Astrocyte of the spinal cord (primary cell): ENCODE data around the gene HTR3C.

Source experiments
- DNase-seq: peaks from one replicate; pipeline ENCODE4 v3.0.0; 2011; ENCODE audit warnings: low read depth, low spot score
- H3K4me3 ChIP-seq: 2 replicates; pipeline ENCODE4 v1.5.1; 2011; ENCODE audit warnings: low read depth, mild to moderate bottlenecking, low read length, moderate library complexity
- in situ Hi-C: cut with HindIII; loops from 2 replicates; pipeline ENCODE4 v1.10.0; 2017; ENCODE audit warnings: low sequenced_read_pairs
- TF ChIP-seq, protein P1 (sequence below): IDR thresholded peaks from 2 replicates; pipeline ENCODE4 v1.5.1; 2012; ENCODE audit warnings: low read depth, mild to moderate bottlenecking, low read length, inconsistent platforms

Gene HTR3C

GRCh38 chr3:184099806-184100686, 47.2 kb downstream of the HTR3C start:
- H3K4me3 ChIP-seq: no peak overlapping the region
- TF ChIP-seq, protein P1, sequence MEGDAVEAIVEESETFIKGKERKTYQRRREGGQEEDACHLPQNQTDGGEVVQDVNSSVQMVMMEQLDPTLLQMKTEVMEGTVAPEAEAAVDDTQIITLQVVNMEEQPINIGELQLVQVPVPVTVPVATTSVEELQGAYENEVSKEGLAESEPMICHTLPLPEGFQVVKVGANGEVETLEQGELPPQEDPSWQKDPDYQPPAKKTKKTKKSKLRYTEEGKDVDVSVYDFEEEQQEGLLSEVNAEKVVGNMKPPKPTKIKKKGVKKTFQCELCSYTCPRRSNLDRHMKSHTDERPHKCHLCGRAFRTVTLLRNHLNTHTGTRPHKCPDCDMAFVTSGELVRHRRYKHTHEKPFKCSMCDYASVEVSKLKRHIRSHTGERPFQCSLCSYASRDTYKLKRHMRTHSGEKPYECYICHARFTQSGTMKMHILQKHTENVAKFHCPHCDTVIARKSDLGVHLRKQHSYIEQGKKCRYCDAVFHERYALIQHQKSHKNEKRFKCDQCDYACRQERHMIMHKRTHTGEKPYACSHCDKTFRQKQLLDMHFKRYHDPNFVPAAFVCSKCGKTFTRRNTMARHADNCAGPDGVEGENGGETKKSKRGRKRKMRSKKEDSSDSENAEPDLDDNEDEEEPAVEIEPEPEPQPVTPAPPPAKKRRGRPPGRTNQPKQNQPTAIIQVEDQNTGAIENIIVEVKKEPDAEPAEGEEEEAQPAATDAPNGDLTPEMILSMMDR: no peak
- no peak for DNase-seq
- in situ Hi-C loops: no loop called here
